Cardiac muscle cell (in vitro differentiated cells and primary cell): Measurements from ENCODE around the gene VPS72. TPM values are rescaled to one million over a fixed set of nuclear protein-coding genes. Genes with fewer than 3 reads are reported as not detected.

Experiments
- DNase-seq, 2 donors: peaks; one replicate each; pipeline versions ENCODE4 v3.0.0 to v3.0.0-alpha.2; 2010 to 2017; ENCODE audit warnings: low read depth in 1 of 2, low spot score in 1 of 2
- H3K27ac ChIP-seq: fragments of 200-600 bp; sonication (generic); 2 replicates; pipeline ENCODE4 v1.5.1; 2016
- H3K27me3 ChIP-seq: fragments of 200-600 bp; sonication (generic); 2 replicates; pipeline ENCODE4 v1.6.0; 2016; ENCODE audit warnings: control low read depth
- H3K36me3 ChIP-seq: fragments of 200-600 bp; sonication (generic); 2 replicates; pipeline ENCODE4 v1.5.1; 2016; ENCODE audit warnings: control low read depth
- H3K4me1 ChIP-seq: fragments of 200-600 bp; sonication (generic); 2 replicates; pipeline ENCODE4 v1.8.1; 2017; ENCODE audit warnings: low read depth, mild to moderate bottlenecking, mixed run types
- H3K4me3 ChIP-seq: fragments of 200-600 bp; sonication (generic); 2 replicates; pipeline ENCODE4 v1.5.1; 2016; ENCODE audit warnings: mild to moderate bottlenecking
- H3K9me3 ChIP-seq: fragments of 200-600 bp; sonication (generic); 2 replicates; pipeline ENCODE4 v1.5.1; 2017; ENCODE audit warnings: low read depth, mild to moderate bottlenecking, control low read depth
- polyA plus RNA-seq: library from polyadenylated mRNA; unstranded; fragments of >200 nt; fragmentation: Nextera tagmentation; extraction: Ambion mirVana; gene quantifications from 2 replicates; pipeline ENCODE4 v1.2.1, GENCODE V29; 2016
- total RNA-seq: library from RNA; depleted of rRNA; stranded (reverse); fragments of >200 nt; gene quantifications from 2 replicates; pipeline ENCODE4 v1.2.3, GENCODE V29; 2016
- TF ChIP-seq, protein P1 (sequence below): IDR thresholded peaks from 2 replicates; pipeline ENCODE4 v1.5.1; 2012; ENCODE audit warnings: low read depth, mild to moderate bottlenecking, low read length

The VPS72 gene, protein sequence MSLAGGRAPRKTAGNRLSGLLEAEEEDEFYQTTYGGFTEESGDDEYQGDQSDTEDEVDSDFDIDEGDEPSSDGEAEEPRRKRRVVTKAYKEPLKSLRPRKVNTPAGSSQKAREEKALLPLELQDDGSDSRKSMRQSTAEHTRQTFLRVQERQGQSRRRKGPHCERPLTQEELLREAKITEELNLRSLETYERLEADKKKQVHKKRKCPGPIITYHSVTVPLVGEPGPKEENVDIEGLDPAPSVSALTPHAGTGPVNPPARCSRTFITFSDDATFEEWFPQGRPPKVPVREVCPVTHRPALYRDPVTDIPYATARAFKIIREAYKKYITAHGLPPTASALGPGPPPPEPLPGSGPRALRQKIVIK
- 47.5 and 60.0 TPM in 2 replicates for total RNA-seq
- 64.7 and 82.7 TPM in 2 replicates for polyA plus RNA-seq

DNA sequence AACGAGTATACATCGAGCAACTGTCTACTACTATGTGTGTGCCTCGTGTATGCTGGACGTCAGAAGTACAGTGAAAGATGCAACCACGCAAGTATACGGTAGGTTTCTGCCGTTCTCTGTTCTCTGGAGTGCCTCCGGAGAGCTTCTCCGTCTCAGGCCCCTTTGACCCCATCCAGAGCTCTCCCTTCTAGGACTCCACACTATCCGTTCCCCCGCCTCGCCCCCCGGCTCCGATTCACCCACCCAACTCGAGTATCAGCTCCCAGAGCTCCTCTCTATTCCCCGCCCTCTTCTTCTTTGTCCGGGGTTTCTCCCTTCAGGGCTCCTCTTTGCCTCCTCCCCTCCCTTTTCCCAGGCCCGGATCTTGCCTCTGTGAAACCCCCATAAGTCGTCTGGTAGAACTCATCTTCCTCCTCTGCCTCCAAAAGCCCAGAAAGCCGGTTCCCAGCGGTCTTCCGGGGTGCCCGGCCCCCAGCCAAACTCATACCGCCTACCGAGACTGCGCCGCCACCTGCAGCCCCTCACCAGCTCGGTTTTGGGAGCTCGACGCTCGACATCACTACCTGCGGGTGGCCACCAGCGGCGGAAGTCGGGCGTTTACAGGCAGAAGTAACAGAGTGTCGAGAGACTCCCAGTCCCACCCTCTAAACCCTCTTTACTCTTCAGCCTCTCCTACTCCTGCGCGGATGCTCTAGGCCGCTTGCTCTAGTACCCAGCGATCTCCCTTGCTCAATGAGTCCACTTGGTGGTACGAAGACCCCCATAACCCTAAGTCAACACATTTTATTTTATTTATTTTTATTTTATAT, at the start of gene VPS72:
VPS72 (minus strand) TSS at position 561 of the 809 bp plus-strand sequence; CDS start at position 485, 76 bp downstream.
- TF ChIP-seq, protein P1, sequence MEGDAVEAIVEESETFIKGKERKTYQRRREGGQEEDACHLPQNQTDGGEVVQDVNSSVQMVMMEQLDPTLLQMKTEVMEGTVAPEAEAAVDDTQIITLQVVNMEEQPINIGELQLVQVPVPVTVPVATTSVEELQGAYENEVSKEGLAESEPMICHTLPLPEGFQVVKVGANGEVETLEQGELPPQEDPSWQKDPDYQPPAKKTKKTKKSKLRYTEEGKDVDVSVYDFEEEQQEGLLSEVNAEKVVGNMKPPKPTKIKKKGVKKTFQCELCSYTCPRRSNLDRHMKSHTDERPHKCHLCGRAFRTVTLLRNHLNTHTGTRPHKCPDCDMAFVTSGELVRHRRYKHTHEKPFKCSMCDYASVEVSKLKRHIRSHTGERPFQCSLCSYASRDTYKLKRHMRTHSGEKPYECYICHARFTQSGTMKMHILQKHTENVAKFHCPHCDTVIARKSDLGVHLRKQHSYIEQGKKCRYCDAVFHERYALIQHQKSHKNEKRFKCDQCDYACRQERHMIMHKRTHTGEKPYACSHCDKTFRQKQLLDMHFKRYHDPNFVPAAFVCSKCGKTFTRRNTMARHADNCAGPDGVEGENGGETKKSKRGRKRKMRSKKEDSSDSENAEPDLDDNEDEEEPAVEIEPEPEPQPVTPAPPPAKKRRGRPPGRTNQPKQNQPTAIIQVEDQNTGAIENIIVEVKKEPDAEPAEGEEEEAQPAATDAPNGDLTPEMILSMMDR: no peak
- H3K27ac ChIP-seq: peak within 1 kb of the TSS; percentile 93

DNA sequence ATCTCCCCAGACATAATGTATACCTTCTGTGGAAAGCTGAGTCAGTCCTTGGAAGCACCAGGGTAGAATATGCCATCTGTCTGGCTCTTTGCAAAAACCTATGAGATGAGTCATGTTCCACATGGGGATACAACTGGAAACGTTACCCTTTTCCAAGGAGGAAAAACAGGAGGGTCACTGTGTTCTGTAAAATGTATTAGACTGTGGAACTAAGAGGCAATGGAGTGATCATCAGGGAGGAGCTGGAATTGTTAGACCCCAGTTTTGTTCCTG, 48.4 kb upstream of the VPS72 start:
- DNase-seq: peak in 1 of 2 donors; percentile 66
- H3K9me3 ChIP-seq: no peaks in the 10 kb centered on the region
- H3K27me3 ChIP-seq: no peaks in the 10 kb centered on the region
- no peak overlapping the region for H3K27ac ChIP-seq
- TF ChIP-seq, protein P1: no peak
- H3K4me1 ChIP-seq: no peaks in the 10 kb centered on the region
- H3K36me3 ChIP-seq: peaks cover 82% of the 10 kb centered on the region
- no peak overlapping the region for H3K4me3 ChIP-seq

More for the DNA sequence above, at the start of gene VPS72:
- no peaks in the 10 kb centered on the region for H3K36me3 ChIP-seq
- no peaks in the 10 kb centered on the region for H3K4me1 ChIP-seq
- H3K27me3 ChIP-seq: no peaks in the 10 kb centered on the region
- H3K4me3 ChIP-seq: peak within 1 kb of the TSS; percentile 84
- H3K9me3 ChIP-seq: no peaks in the 10 kb centered on the region
- peak; percentile 91 to 93 for DNase-seq

DNA sequence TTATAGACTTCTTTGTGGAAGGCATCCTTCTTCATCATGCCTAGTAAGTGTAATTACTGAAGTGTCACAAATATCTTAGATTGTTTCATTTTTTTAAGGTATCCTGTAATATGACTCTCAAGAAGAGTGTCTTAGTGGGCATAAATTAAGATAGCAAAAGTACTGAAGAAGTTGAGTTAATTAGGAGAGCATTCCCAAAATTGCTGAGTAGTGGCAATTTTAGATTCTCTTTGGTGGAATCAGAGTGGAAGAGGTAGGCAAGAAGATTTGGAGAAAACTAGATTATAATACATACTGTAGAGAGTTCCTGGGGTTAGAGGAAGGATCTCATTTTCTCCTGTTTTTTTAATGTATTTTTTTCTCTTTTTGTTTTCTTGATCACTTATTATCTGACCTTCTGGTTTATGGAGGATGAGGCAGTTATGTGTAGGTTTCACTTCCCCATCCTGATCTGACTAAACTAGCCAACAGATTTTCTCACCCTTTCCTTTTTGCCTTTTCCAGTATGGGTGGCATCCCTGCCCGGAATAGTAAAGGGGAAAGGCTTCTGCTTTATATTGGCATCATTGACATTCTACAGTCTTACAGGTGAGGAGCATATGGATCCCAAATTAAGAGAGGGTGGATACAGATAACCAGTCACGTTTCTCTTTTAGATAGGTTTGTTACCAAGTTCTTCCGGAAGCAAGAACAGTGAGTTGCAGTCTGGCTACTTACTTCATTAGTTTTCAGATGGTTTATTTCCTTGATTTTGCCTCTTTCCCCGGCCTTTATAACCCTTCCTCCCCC, 47.9 kb upstream of the VPS72 start:
- H3K4me1 ChIP-seq: no peaks in the 10 kb centered on the region
- no peak overlapping the region for H3K4me3 ChIP-seq
- no peaks in the 10 kb centered on the region for H3K9me3 ChIP-seq
- TF ChIP-seq, protein P1: no peak
- DNase-seq: no peak
- peaks cover 77% of the 10 kb centered on the region for H3K36me3 ChIP-seq
- H3K27me3 ChIP-seq: no peaks in the 10 kb centered on the region
- no peak overlapping the region for H3K27ac ChIP-seq

DNA sequence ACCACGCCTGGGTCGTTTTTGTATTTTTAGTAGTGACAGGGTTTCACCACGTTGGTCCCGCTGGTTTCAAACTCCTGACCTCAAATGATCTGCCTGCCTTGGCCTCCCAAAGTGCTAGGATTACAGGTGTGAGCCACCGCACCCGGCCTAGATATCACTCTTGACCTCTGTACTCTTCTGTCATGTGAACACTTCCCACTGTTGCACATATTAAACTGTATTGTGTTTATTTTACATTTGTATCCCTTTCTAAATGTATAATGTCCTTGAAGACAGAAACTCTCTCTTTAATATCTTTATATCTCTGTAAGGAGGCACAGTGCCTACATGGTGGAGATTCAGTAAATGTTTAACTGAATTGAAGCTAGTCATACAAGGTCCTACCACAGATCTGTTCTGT, 45.2 kb upstream of the VPS72 start:
- Histone ChIP-seq H3K4me1 (no peaks in the 10 kb centered on the region), H3K27me3 (no peaks in the 10 kb centered on the region), H3K36me3 (peaks cover 76% of the 10 kb centered on the region), H3K27ac (no peak overlapping the region), H3K9me3 (no peaks in the 10 kb centered on the region), H3K4me3 (no peak overlapping the region)
- no peak for DNase-seq
- TF ChIP-seq, protein P1: no peak

DNA sequence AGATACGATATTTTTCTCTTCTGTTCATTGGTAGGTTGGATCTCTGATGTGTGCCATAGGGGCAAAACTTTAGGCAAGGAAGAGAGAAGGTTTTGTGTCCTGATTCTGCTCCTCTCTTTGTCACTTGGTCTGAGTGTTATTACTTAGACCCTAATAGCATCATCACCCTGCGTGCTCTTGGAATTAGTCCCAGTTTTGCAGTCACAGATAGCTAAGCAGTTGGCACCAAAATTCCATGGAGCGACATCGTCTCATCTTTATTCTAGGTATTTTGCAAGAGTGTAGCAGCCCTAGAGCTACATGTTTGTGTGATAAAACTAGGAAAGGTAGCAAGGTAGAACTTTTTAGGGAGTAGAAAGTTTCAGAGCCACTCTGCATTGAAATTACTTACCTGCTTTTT, 32.1 kb upstream of the VPS72 start:
- Histone ChIP-seq H3K4me3 (no peak overlapping the region), H3K27me3 (no peaks in the 10 kb centered on the region), H3K4me1 (no peaks in the 10 kb centered on the region), H3K9me3 (no peaks in the 10 kb centered on the region), H3K36me3 (peaks cover 11% of the 10 kb centered on the region), H3K27ac (no peak overlapping the region)
- TF ChIP-seq, protein P1: no peak
- peak in 1 of 2 donors; percentile 15 for DNase-seq
